ENCODE data around the gene UGT1A7. TPM values are rescaled to one million over a fixed set of nuclear protein-coding genes. Genes with fewer than 3 reads are reported as not detected.

UGT1A7 gene
- total RNA-seq, 4 donors from 2014 or later = 4.6 TPM; not detected in 3

DNA sequence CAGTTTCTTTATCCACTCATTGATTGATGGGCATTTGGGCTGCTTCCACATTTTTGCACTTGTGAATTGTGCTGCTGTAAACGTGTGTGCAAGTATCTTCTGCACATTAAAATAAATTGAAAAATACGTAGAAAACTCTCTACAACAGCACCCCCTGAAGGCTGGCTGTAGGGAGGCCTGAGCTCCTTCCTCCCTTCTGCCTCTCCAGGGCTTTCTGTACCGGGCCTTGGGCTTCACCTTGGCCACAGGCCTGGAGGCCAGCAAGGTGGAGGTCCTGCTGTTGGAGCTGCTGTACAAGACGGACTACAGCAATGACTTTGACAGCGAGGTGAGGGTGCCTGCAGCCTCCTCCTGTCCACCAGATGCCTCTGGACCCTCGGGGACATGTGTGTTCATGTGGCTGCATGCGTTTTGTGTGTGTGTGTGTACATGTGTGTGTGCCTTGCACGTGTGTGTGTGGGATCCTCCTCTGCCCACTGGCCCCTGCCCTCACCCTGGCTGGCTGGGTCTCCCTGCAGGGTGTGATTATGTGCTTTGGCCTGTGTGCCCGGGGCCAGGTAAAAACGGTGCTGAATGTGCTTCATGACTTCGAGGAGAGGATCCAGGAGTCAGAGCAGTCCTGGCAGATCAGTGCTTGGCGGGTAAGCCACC lies 125.6 kb downstream of the UGT1A7 start:
- TF ChIP-seq, protein P1, sequence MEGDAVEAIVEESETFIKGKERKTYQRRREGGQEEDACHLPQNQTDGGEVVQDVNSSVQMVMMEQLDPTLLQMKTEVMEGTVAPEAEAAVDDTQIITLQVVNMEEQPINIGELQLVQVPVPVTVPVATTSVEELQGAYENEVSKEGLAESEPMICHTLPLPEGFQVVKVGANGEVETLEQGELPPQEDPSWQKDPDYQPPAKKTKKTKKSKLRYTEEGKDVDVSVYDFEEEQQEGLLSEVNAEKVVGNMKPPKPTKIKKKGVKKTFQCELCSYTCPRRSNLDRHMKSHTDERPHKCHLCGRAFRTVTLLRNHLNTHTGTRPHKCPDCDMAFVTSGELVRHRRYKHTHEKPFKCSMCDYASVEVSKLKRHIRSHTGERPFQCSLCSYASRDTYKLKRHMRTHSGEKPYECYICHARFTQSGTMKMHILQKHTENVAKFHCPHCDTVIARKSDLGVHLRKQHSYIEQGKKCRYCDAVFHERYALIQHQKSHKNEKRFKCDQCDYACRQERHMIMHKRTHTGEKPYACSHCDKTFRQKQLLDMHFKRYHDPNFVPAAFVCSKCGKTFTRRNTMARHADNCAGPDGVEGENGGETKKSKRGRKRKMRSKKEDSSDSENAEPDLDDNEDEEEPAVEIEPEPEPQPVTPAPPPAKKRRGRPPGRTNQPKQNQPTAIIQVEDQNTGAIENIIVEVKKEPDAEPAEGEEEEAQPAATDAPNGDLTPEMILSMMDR (IDR thresholded peaks at IDR 0.05) = no peak
- no peak for TF ChIP-seq POLR2AphosphoS5 (IDR thresholded peaks at IDR 0.05)
- Histone ChIP-seq H3K27me3 (peaks cover 35% of the 10 kb centered on the region), H3K27ac (no peak overlapping the region), H3K4me3 (no peak overlapping the region), H3K4me1 (no peaks in the 10 kb centered on the region), H3K36me3 (no peaks in the 10 kb centered on the region), H3K9me3 (no peaks in the 10 kb centered on the region)
- WGBS, 2 donors (ENCODE audit: low coverage in 1 of 2) = 56 to 63% methylated on average over 2 to 3 of the region's 12 CpGs
- no peak for ATAC-seq

GRCh38 chr2:233807966-233808935 lies 126.5 kb downstream of the UGT1A7 start:
- WGBS, 2 donors (ENCODE audit: low coverage in 1 of 2) = 86% methylated on average over 5 of the region's 10 CpGs; no CpG with 5 or more reads in 1 of the 2 donors
- ATAC-seq = no peak
- H3K36me3 ChIP-seq = no peaks in the 10 kb centered on the region

DNA sequence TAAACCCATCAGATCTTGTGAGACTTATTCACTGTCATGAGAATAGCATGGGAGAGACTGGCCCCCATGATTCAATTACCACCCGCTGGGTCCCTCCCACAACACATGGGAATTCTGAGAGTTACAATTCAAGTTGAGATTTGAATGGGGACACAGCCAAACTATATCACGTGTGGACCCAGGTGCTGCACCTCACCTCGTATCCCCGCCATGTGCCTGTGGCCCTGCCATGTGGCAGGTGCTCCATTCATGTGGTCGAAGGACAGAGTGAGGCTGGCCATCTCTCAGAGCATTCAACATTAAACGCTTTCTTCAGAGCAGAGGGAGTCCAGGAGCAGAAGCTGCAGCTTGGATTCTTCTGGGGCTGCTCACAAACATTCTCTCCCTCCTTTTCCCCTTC lies 128.7 kb downstream of the UGT1A7 start:
- Histone ChIP-seq H3K9me3 (no peaks in the 10 kb centered on the region), H3K27ac (no peak overlapping the region), H3K27me3 (peaks cover 30% of the 10 kb centered on the region), H3K36me3 (no peaks in the 10 kb centered on the region), H3K4me1 (no peaks in the 10 kb centered on the region), H3K4me3 (no peak overlapping the region)
- 94 to 100% methylated on average over 2 to 3 of the region's 6 CpGs for WGBS, 2 donors (ENCODE audit: low coverage in 1 of 2)
- TF ChIP-seq, protein P1 (IDR thresholded peaks at IDR 0.05) = no peak
- no peak for TF ChIP-seq EP300 (IDR thresholded peaks at IDR 0.05)
- ATAC-seq = no peak

More at GRCh38 chr2:233807966-233808935, 126.5 kb downstream of the UGT1A7 start:
- no peak overlapping the region for H3K27ac ChIP-seq
- no peaks in the 10 kb centered on the region for H3K4me1 ChIP-seq
- H3K27me3 ChIP-seq = peaks cover 34% of the 10 kb centered on the region
- TF ChIP-seq POLR2A (IDR thresholded peaks at IDR 0.05) = no peak
- TF ChIP-seq EP300 (IDR thresholded peaks at IDR 0.05) = no peak
- TF ChIP-seq, protein P1 (IDR thresholded peaks at IDR 0.05) = no peak
- no peak for TF ChIP-seq POLR2AphosphoS5 (IDR thresholded peaks at IDR 0.05)
- no peaks in the 10 kb centered on the region for H3K9me3 ChIP-seq
- H3K4me3 ChIP-seq = no peak overlapping the region

DNA sequence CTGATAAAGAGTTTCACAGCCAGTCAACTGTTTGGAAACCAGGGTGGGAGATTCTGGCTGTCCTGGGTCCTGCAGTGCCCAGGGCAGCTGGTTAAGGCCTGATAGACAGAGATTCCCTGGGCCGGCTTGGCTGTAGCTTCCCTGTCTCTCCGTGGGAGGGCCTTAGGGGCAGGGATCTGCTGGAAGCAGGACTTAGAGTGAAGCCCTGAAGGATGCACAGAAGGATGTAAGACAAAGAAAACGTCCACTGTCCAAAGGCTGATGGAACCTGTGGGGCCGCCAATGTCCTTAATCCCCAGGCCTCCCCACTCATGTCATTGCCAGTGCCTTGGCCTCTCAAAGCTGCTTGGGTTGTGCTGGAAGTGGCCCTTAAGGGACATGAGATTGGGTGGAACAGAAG lies 129.4 kb downstream of the UGT1A7 start:
- H3K4me3 ChIP-seq = no peak overlapping the region
- H3K27ac ChIP-seq = no peak overlapping the region
- H3K9me3 ChIP-seq = no peaks in the 10 kb centered on the region
- WGBS, 2 donors (ENCODE audit: low coverage in 1 of 2) = 80% methylated on average over 3 of the region's 4 CpGs; no CpG with 5 or more reads in 1 of the 2 donors
- no peak for ATAC-seq
- peaks cover 30% of the 10 kb centered on the region for H3K27me3 ChIP-seq
- H3K36me3 ChIP-seq = no peaks in the 10 kb centered on the region
- TF ChIP-seq, protein P1 (IDR thresholded peaks at IDR 0.05) = no peak
- TF ChIP-seq EP300 (IDR thresholded peaks at IDR 0.05) = no peak
- no peak for TF ChIP-seq POLR2AphosphoS5 (IDR thresholded peaks at IDR 0.05)
- no peak for TF ChIP-seq POLR2A (IDR thresholded peaks at IDR 0.05)
- no peaks in the 10 kb centered on the region for H3K4me1 ChIP-seq
